G401.6 (cell line): ENCODE measurements around the gene LFNG.
"Not testable (repeated sequence)": the region's sequence is repeated elsewhere in the genome, so short reads cannot be mapped to it uniquely, and the experiment has no call there.

Source experiments
- FAIRE-seq: peaks from 2 replicates; lab custom pipeline; 2012; peaks lifted over from hg19 to GRCh38; lab: Jason Lieb, UNC

The LFNG gene

GRCh38 chr7:2545746-2546425 is 26.3 kb downstream of the LFNG start:
- FAIRE-seq = no peak

- no peak for FAIRE-seq
Measured at GRCh38 chr7:2546776-2547586, 27.4 kb downstream of the LFNG start.

- no peak for FAIRE-seq
Measured at GRCh38 chr7:2551418-2551817, 31.8 kb downstream of the LFNG start.

- FAIRE-seq = no peak
Measured at GRCh38 chr7:2553108-2553507, 33.5 kb downstream of the LFNG start.

- FAIRE-seq = no peak
Measured at GRCh38 chr7:2553831-2554581, 34.4 kb downstream of the LFNG start.

GRCh38 chr7:2554661-2555111 is 35.1 kb downstream of the LFNG start:
- FAIRE-seq = no peak

GRCh38 chr7:2555121-2556052 is 35.8 kb downstream of the LFNG start, which contains the start of gene BRAT1:
TSS of gene BRAT1 (minus strand) at chr7:2555524. CDS start at chr7:2554431, 1,093 bp downstream.
- peak; percentile 96 for FAIRE-seq

- no peak for FAIRE-seq
Measured at GRCh38 chr7:2558629-2559282, 39.2 kb downstream of the LFNG start, which contains the start of gene IQCE. TSS of gene IQCE (plus strand) at chr7:2558979. CDS start at chr7:2559182, 203 bp downstream.

- no peak for FAIRE-seq
Measured at GRCh38 chr7:2559283-2559950, 39.8 kb downstream of the LFNG start.

GRCh38 chr7:2563955-2564354 is 44.4 kb downstream of the LFNG start:
- FAIRE-seq = not testable (repeated sequence)

- FAIRE-seq = no peak
Measured at GRCh38 chr7:2564970-2565540, 45.5 kb downstream of the LFNG start.

- no peak for FAIRE-seq
Measured at GRCh38 chr7:2566348-2566889, 46.8 kb downstream of the LFNG start.

GRCh38 chr7:2566890-2567678 is 47.5 kb downstream of the LFNG start:
- FAIRE-seq = no peak

- no peak for FAIRE-seq
Measured at GRCh38 chr7:2567679-2568278, 48.2 kb downstream of the LFNG start.

GRCh38 chr7:2568521-2569223 is 49.1 kb downstream of the LFNG start:
- no peak for FAIRE-seq

GRCh38 chr7:2569421-2569820 is 49.8 kb downstream of the LFNG start:
- FAIRE-seq = no peak

- no peak for FAIRE-seq
Measured at GRCh38 chr7:2570021-2570420, 50.4 kb downstream of the LFNG start.

- FAIRE-seq = no peak
Measured at GRCh38 chr7:2571409-2571808, 51.8 kb downstream of the LFNG start.
